NCI-H2171 (cell line): ENCODE data around the gene RNF212.
"Not testable (repeated sequence)": the region's sequence is repeated elsewhere in the genome, so short reads cannot be mapped to it uniquely, and the experiment has no call there.

ENCODE experiments used
- DNase-seq: peaks from one replicate; lab custom pipeline; 2025; lab: John Stamatoyannopoulos, UW

RNF212 gene, protein sequence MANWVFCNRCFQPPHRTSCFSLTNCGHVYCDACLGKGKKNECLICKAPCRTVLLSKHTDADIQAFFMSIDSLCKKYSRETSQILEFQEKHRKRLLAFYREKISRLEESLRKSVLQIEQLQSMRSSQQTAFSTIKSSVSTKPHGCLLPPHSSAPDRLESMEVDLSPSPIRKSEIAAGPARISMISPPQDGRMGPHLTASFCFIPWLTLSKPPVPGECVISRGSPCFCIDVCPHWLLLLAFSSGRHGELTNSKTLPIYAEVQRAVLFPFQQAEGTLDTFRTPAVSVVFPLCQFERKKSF

GRCh38 chr4:1113311-1114009 is at the start of gene RNF212:
RNF212 (minus strand) TSS chr4:1113564; CDS start chr4:1113464, 100 bp downstream.
- no peak for DNase-seq

- DNase-seq: no peak
Observed at GRCh38 chr4:1160351-1160750, 47.0 kb upstream of the RNF212 start.

DNA sequence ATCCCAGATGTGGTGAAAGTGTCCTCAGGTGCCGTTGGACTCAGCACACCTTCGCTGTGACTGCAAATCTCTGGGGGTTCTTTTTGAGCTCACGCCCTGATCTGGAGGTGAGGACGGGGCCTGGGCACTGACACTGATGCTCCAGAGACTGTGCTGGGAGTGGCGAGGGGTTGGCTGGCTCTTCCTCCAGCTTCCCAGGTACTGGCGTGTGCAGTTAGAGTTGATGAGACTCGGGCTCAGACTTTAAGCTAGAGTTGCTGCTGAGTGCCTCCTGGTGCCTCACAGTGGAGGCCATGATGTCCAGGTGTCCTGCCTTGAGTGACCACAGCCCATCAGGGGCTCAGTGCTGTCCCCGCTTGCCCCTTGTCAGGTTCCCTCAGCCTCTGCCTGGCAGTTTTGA is 42.7 kb upstream of the RNF212 start:
- DNase-seq: no peak

DNA sequence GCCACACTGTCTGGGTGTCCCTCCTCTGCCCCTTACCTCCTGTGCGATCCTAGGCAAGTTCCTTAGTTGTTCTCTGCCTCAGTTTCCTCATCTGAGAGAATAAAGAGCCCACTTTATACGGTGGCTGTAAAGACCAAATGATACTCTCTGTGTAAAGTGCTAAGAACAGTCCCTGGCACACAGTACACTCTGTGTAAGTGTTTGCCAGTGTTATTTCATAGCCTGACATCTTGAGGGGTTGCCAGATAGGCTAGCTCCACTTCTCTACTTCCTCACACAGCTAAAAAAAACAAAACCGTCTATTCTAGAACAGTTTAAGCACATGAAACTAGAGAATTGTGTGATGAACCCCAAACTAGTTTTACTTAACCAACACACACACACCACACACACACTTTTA is 42.0 kb upstream of the RNF212 start:
- no peak for DNase-seq

- DNase-seq: no peak
Observed at GRCh38 chr4:1154523-1155182, 41.3 kb upstream of the RNF212 start.

GRCh38 chr4:1154126-1154522 is 40.8 kb upstream of the RNF212 start:
- DNase-seq: no peak

- DNase-seq: no peak
Observed at GRCh38 chr4:1153567-1154090, 40.3 kb upstream of the RNF212 start.

- no peak for DNase-seq
Observed at GRCh38 chr4:1152290-1152689, 38.9 kb upstream of the RNF212 start.

GRCh38 chr4:1151541-1151940 is 38.2 kb upstream of the RNF212 start:
- no peak for DNase-seq

DNA sequence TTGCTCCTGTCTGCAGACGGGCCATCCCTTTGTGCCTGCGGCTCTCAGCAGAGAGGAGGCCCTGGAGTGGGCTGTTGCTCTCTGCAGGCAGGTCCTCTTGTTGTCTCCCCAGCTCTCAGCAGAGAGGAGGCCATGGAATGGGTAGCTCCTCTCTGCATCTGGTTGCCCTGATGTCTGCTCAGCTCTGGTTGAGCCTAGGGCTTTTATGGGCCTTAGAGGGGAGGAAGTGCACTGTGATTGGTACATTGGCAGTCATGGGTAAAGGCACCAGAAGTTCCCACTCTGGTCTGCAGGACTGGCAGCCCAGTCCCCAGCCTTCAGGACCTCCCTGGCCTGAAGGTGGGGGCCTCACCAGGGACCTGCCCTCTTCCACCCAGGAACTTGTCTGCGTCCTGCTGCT is 37.5 kb upstream of the RNF212 start:
- DNase-seq: no peak

- DNase-seq: no peak
Observed at GRCh38 chr4:1139860-1140259, 26.5 kb upstream of the RNF212 start.

DNA sequence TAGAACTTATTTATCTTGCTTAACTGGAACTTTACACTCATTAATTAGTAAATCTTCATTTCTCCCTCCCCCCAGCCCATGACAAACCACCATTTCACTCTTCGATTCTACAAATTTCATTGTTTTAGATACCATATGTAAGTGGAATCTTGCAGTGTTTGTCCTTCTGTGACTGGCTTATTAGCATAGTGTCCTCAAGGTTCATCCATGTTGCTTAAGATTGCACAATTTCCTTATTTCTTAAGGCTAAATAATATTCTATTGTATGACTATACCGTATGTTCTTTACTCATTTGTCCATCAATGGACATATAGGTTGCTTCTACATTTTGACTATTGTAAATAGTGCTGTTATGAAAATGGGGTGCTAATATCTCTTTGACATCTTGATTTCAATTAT is 24.5 kb upstream of the RNF212 start:
- DNase-seq: no peak

GRCh38 chr4:1137063-1137776 is 23.9 kb upstream of the RNF212 start:
- no peak for DNase-seq

DNA sequence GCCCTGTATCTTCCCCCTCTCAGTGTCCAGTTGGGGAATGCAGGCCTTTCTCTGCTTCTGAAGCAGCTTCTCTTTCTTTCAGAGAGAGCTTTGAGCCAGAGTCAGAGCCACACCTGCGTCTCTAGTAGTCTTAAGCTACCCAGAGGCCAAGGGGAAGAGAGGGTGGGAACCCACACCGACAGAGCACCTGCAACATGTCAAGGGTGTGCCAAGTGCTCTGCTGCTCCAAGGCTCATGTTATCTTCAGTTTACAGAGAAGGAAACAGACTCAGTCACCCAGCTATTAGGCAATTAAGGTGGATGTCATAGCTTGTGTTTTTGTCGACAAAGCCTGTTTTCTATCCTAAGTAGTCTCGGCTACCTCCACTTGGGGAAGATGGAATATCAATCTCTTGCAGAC is 22.7 kb upstream of the RNF212 start:
- DNase-seq: no peak

GRCh38 chr4:1133033-1133432 is 19.7 kb upstream of the RNF212 start:
- no peak for DNase-seq

- DNase-seq: no peak
Observed at GRCh38 chr4:1130316-1131186, 17.2 kb upstream of the RNF212 start.

DNA sequence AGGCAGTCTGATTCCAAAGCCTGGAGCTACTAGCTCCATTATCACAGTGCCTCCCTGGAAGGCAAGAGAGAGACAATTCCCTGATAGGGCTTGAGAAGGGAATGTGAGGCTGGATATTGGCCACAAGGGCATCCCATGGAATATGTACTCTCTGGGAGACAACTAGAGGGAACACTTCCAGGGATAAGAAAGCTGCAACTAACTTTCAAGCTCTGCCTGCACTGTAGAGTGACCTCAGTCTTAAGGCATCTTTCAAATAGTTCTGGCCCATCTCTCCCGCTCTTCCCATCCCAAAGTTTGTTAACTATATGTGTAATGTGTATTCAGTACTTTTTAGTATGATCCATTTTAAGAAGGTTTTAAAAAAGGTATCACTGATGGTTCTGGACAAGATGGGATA is 13.1 kb upstream of the RNF212 start:
- DNase-seq: no peak

DNA sequence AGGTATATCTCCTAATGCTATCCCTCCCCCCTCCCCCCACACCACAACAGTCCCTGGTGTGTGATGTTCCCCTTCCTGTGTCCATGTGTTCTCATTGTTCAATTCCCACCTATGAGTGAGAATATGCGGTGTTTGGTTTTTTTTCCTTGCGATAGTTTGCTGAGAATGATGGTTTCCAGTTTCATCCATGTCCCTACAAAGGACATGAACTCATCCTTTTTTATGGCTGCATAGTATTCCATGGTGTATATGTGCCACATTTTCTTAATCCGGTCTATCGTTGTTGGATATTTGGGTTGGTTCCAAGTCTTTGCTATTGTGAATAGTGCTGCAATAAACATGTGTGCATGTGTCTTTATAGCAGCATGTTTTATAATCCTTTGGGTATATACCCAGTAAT is 12.1 kb upstream of the RNF212 start:
- not testable (repeated sequence) for DNase-seq

GRCh38 chr4:1124818-1125217 is 11.5 kb upstream of the RNF212 start:
- no peak for DNase-seq

GRCh38 chr4:1122505-1122904 is 9.1 kb upstream of the RNF212 start:
- no peak for DNase-seq

DNA sequence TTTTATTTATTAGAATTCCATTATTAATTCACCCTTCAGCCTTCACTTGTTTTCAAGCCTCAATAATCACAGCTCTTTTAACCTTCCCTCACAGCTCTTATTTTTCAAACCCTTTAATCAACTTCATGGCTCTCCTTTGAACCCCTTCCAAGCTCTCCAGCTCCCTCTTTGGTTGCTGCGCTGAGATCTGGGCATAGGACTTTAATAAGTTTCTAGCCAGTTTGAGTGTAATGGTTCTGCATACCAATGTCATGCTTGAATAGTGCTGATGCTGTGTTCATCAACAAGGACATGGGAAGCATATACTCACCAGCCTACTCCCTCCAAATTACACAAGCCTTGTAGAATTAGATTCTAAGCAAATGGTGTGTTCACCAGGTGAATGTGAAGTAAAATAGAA is 3.5 kb upstream of the RNF212 start:
- no peak for DNase-seq
